Measurements from ENCODE around the gene RYR3. TPM values are rescaled to one million over a fixed set of nuclear protein-coding genes. Genes with fewer than 3 reads are reported as not detected.

Gene RYR3
- total RNA-seq, 2 experiments from 2014 or later, result 0.06 to 0.32 TPM

GRCh38 chr15:33903661-33904060 is 592.9 kb downstream of the RYR3 start:
- ChIA-PET CTCF (ENCODE audit: unreplicated experiment) (no interaction called here), POLR2A (no interaction called here)
- no TSS peak for BruUV-seq (replicated peaks)
- intact Hi-C loops (cut with micrococcal nuclease; ENCODE audit: unreplicated experiment), result no loop called here
- no peak overlapping the region for H3K4me2 ChIP-seq (ENCODE audit: low read length)
- H3K9me3 ChIP-seq (ENCODE audit: low read length), result no peaks in the 10 kb centered on the region
- no peaks in the 10 kb centered on the region for H3K36me3 ChIP-seq (ENCODE audit: insufficient read depth, low read length)
- H3K4me3 ChIP-seq (ENCODE audit: low read depth, low read length, poor library complexity, severe bottlenecking), result no peak overlapping the region
- H3K9me2 ChIP-seq (ENCODE audit: insufficient read depth, low read length), result no peaks in the 10 kb centered on the region
- H2AFZ ChIP-seq (ENCODE audit: low read length), result no peak overlapping the region
- no peaks in the 10 kb centered on the region; the same call in 1 of the 2 replicates for H4K20me1 ChIP-seq (ENCODE audit: insufficient read depth, low read length)
- H3K4me1 ChIP-seq (ENCODE audit: insufficient read depth, low read length, poor library complexity, severe bottlenecking), result no peaks in the 10 kb centered on the region
- no peaks in the 10 kb centered on the region for H3K79me2 ChIP-seq (ENCODE audit: insufficient read depth, low read depth, low read length)
- DNase-seq (ENCODE audit: low spot score), result no peak
- no peak overlapping the region for H3K27ac ChIP-seq (ENCODE audit: low read depth, low read length, poor library complexity, severe bottlenecking)
- TF ChIP-seq EZH2phosphoT487 (IDR thresholded peaks at IDR 0.05; ENCODE audit: borderline replicate concordance, low read depth, low read length), result no peak
- TF ChIP-seq, protein P1, sequence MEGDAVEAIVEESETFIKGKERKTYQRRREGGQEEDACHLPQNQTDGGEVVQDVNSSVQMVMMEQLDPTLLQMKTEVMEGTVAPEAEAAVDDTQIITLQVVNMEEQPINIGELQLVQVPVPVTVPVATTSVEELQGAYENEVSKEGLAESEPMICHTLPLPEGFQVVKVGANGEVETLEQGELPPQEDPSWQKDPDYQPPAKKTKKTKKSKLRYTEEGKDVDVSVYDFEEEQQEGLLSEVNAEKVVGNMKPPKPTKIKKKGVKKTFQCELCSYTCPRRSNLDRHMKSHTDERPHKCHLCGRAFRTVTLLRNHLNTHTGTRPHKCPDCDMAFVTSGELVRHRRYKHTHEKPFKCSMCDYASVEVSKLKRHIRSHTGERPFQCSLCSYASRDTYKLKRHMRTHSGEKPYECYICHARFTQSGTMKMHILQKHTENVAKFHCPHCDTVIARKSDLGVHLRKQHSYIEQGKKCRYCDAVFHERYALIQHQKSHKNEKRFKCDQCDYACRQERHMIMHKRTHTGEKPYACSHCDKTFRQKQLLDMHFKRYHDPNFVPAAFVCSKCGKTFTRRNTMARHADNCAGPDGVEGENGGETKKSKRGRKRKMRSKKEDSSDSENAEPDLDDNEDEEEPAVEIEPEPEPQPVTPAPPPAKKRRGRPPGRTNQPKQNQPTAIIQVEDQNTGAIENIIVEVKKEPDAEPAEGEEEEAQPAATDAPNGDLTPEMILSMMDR (conservative IDR thresholded peaks at IDR 0.05; ENCODE audit: low read length), result no peak

DNA sequence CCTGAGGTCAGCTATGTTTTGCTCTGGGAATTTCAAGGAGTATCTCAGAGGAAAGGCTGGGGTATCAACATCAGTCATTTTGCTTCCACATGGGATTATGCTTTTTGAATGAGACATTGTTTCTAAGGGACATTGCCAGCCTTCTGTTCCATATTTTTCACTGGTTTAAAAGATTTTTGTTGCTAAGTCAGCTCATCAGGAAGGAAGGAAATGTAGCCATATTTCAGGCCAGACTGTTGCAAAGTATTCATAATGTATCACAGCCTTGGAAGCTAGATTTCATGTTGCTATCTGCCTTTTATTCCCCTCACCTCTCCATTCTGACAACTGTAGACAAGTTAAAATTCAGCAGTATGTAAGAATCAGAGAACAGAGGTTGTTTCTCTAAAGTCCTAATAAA is 596.6 kb downstream of the RYR3 start:
- ChIA-PET POLR2A (interaction anchor here (0.7 kb wide), 1 partner anchor 31 kb away, joined by 3 read pairs; no protein-coding TSS in a partner anchor), CTCF (ENCODE audit: unreplicated experiment) (no interaction called here)
- no peaks in the 10 kb centered on the region; the same call in 1 of the 2 replicates for H4K20me1 ChIP-seq (ENCODE audit: insufficient read depth, low read length)

GRCh38 chr15:33908406-33908805 is 597.6 kb downstream of the RYR3 start:
- Histone ChIP-seq H3K27ac (ENCODE audit: low read depth, low read length, poor library complexity, severe bottlenecking) (no peak overlapping the region), H4K20me1 (ENCODE audit: insufficient read depth, low read length) (no peaks in the 10 kb centered on the region; the same call in 1 of the 2 replicates), H3K4me1 (ENCODE audit: insufficient read depth, low read length, poor library complexity, severe bottlenecking) (no peaks in the 10 kb centered on the region), H3K79me2 (ENCODE audit: insufficient read depth, low read depth, low read length) (no peaks in the 10 kb centered on the region), H2AFZ (ENCODE audit: low read length) (no peak overlapping the region), H3K9me3 (ENCODE audit: low read length) (no peaks in the 10 kb centered on the region), H3K4me3 (ENCODE audit: low read depth, low read length, poor library complexity, severe bottlenecking) (no peak overlapping the region), H3K36me3 (ENCODE audit: insufficient read depth, low read length) (no peaks in the 10 kb centered on the region), H3K4me2 (ENCODE audit: low read length) (no peak overlapping the region), H3K9me2 (ENCODE audit: insufficient read depth, low read length) (no peaks in the 10 kb centered on the region)
- POLR2A ChIA-PET, result no interaction called here
- no peak for TF ChIP-seq EZH2phosphoT487 (IDR thresholded peaks at IDR 0.05; ENCODE audit: borderline replicate concordance, low read depth, low read length)
- TF ChIP-seq, protein P1 (conservative IDR thresholded peaks at IDR 0.05; ENCODE audit: low read length), result no peak
- intact Hi-C loops (cut with micrococcal nuclease; ENCODE audit: unreplicated experiment), result no loop called here
- CTCF ChIA-PET (ENCODE audit: unreplicated experiment), result no interaction called here
- BruUV-seq (replicated peaks), result no TSS peak
- no peak for DNase-seq (ENCODE audit: low spot score)

More for the DNA sequence above, 596.6 kb downstream of the RYR3 start:
- no peak overlapping the region for H2AFZ ChIP-seq (ENCODE audit: low read length)
- no peaks in the 10 kb centered on the region for H3K4me1 ChIP-seq (ENCODE audit: insufficient read depth, low read length, poor library complexity, severe bottlenecking)
- no peak overlapping the region for H3K4me2 ChIP-seq (ENCODE audit: low read length)
- no peak for DNase-seq (ENCODE audit: low spot score)
- no peaks in the 10 kb centered on the region for H3K9me2 ChIP-seq (ENCODE audit: insufficient read depth, low read length)
- intact Hi-C loops (cut with micrococcal nuclease; ENCODE audit: unreplicated experiment), result no loop called here
- H3K9me3 ChIP-seq (ENCODE audit: low read length), result no peaks in the 10 kb centered on the region
- no peaks in the 10 kb centered on the region for H3K36me3 ChIP-seq (ENCODE audit: insufficient read depth, low read length)
- no peaks in the 10 kb centered on the region for H3K79me2 ChIP-seq (ENCODE audit: insufficient read depth, low read depth, low read length)
- H3K4me3 ChIP-seq (ENCODE audit: low read depth, low read length, poor library complexity, severe bottlenecking), result no peak overlapping the region
- no TSS peak for BruUV-seq (replicated peaks)
- H3K27ac ChIP-seq (ENCODE audit: low read depth, low read length, poor library complexity, severe bottlenecking), result no peak overlapping the region
- TF ChIP-seq, protein P1 (conservative IDR thresholded peaks at IDR 0.05; ENCODE audit: low read length), result no peak
- no peak for TF ChIP-seq EZH2phosphoT487 (IDR thresholded peaks at IDR 0.05; ENCODE audit: borderline replicate concordance, low read depth, low read length)

All from OCI-LY7 (cell line).